Fibroblast of the aortic adventitia (primary cell): ENCODE data around the gene TAAR2. TPM values are rescaled to one million over a fixed set of nuclear protein-coding genes. Genes with fewer than 3 reads are reported as not detected.

ENCODE experiments used
- DNase-seq: peaks from one replicate; pipeline ENCODE4 v3.0.0-alpha.2; 2010; ENCODE audit warnings: low read depth
- H3K4me3 ChIP-seq: 2 replicates; pipeline ENCODE4 v1.5.1; 2011; ENCODE audit warnings: low read depth, mild to moderate bottlenecking, control low read depth, low read length, moderate library complexity
- total RNA-seq: library from RNA; depleted of rRNA; stranded (reverse); fragments of >200 nt; gene quantifications from 2 replicates; pipeline ENCODE4 v1.2.3, GENCODE V29; 2012; ENCODE audit warnings: low replicate concordance
- TF ChIP-seq, protein P1 (sequence below): IDR thresholded peaks from 2 replicates; pipeline ENCODE4 v1.5.1; 2011; ENCODE audit warnings: mild to moderate bottlenecking, low read length, control low read depth, inconsistent platforms; ENCODE audit not compliant: insufficient read depth

Gene TAAR2
- total RNA-seq, 1 donor = not detected

DNA sequence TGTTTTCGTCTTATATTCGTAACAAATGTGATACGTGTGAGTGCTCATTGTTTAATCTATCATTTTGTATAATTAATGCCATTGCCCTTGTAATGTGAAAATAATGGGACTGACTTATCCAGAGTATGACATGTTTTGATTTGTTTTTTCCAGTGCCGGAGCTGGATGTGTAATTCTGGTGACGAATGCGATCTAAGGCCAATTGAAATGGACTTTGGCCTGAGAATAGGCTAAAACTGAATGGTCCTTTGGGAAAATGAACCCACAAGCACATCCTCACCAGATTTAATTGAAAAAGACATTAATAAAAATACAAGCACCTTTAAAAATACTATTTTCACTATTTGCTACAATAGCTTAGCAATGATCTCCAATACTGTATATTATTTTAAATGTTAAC is 27.9 kb downstream of the TAAR2 start:
- TF ChIP-seq, protein P1, sequence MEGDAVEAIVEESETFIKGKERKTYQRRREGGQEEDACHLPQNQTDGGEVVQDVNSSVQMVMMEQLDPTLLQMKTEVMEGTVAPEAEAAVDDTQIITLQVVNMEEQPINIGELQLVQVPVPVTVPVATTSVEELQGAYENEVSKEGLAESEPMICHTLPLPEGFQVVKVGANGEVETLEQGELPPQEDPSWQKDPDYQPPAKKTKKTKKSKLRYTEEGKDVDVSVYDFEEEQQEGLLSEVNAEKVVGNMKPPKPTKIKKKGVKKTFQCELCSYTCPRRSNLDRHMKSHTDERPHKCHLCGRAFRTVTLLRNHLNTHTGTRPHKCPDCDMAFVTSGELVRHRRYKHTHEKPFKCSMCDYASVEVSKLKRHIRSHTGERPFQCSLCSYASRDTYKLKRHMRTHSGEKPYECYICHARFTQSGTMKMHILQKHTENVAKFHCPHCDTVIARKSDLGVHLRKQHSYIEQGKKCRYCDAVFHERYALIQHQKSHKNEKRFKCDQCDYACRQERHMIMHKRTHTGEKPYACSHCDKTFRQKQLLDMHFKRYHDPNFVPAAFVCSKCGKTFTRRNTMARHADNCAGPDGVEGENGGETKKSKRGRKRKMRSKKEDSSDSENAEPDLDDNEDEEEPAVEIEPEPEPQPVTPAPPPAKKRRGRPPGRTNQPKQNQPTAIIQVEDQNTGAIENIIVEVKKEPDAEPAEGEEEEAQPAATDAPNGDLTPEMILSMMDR = no peak
- DNase-seq = no peak
- no peak overlapping the region for H3K4me3 ChIP-seq

DNA sequence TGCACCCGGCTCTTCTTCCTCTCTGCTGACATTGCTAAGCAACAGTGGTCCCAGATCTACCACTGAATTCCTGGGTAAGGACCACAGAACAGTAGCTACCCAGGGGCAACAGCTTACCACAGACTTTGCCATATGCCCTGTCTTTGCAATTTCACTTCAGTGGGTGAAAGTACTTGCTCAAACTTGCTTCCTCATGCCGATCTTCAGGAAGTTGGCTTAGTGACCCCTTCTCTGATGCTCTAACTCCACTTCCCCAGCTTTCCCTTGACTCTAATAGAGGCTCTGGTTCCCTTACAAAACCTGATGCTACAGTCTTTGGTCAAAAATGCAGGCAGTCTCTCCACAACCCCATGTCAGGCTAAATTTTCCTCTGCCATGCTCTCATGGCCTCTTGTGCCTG is 31.2 kb downstream of the TAAR2 start:
- no peak for DNase-seq
- TF ChIP-seq, protein P1 = no peak
- H3K4me3 ChIP-seq = no peak overlapping the region

DNA sequence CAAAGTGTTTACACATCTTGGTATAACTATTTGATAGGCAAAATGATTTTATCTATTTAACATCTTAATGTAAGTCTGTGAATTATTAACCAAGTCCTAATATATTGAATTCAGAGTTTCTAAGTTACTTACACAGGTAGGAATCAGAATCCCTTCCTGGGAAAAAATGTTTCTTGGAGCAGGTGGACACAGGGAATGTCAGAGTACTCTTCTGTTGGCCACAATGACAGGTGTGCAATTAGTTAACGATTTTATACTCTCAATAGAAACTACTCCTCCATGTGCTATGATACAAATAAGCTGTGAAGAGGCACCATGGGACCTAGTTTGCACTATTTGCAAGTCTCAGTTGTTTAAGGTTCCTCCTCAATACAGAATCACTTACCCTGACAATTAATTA is 33.7 kb downstream of the TAAR2 start:
- TF ChIP-seq, protein P1 = no peak
- H3K4me3 ChIP-seq = no peak overlapping the region
- DNase-seq = no peak

DNA sequence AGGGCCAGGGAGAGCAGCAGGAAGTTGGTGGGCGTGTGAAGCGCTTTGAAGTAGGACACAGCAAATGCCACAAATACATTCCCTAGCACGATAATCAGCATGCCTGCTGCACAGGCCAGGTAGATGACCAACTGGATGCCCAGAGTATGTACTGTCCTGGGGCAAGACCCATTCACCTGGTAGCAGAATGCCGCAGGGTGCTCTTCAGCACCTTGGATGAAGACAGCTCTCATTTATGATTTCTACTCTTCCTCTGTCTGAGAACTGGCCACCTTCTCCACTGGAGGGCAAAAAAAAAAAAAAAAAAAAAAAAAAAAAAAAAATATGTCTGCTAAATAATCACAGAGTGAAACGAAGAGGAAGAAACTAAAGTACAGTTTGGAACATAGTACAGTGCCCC is 34.6 kb downstream of the TAAR2 start, which contains the start of gene TAAR5:
Gene TAAR5 (minus strand): TSS at position 288 of the 400 bp plus-strand sequence. CDS start 55 bp downstream, at position 233.
- DNase-seq = no peak
- H3K4me3 ChIP-seq = no peak within 1 kb of the TSS
- TF ChIP-seq, protein P1 = no peak

DNA sequence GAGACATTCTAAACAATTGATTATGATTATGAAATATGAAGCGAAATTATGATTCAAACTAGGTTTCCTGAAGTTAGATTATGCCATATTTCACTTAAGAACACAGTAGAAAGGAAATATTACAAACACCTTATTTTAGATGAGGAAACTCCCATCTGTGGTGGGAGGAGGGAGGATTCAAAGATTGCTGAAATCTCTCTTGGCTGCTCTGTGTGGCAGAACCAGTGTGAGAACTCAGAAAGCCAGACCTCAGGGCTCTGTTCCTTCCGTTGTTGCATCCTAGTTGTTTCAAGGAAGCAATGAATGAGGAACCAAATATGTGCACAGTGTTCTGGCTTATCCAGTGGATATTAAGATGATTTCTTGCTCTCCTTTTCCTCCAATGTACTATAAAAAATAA is 36.7 kb downstream of the TAAR2 start:
- DNase-seq = no peak
- TF ChIP-seq, protein P1 = no peak
- H3K4me3 ChIP-seq = no peak overlapping the region

DNA sequence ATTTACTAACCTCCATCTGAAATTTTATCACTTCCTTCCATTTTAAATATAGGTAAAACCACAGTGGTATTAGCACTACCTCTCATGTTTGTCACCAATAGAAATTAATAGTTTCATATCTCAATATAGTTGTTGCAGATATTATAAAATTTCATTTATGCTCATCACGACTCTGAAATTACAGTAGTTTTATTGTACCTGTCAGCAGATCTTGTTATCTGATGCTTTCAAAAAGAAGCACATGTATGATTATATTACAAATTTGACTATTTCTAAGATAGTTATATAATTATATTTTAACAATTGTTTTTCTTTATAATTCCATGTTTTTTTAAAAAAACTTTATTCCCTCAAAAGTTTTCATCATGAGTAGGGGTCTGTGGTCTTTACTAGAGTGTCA is 39.4 kb downstream of the TAAR2 start:
- no peak overlapping the region for H3K4me3 ChIP-seq
- no peak for DNase-seq
- TF ChIP-seq, protein P1 = no peak

DNA sequence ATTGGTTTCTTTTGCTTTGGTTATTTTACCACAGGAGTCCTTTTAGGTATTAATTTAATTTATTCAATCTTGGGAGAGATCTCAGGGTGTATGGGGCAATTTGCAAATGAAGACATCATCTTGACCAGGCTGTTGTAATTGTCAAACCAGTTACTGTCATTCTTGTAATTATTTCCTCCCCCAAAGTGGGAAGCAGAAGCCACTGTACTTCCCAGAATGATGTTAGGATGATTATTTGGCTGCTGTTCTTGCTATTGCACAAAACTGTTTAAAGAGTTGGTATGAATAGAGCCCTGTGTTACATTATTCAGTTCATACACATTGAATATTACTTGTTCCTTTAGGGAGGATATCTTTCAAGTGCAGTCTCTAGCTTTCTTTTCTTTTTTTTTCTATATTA is 52.3 kb downstream of the TAAR2 start:
- DNase-seq = no peak
- H3K4me3 ChIP-seq = no peak overlapping the region
- TF ChIP-seq, protein P1 = no peak
